Medulla oblongata (tissue), 1 donor: Measurements from ENCODE around the gene SAMD3.
"Not testable (repeated sequence)": the region's sequence is repeated elsewhere in the genome, so short reads cannot be mapped to it uniquely, and the experiment has no call there.

ENCODE experiments used
- DNase-seq: peaks from one replicate; pipeline ENCODE4 v3.0.0-alpha.2; 2015; ENCODE audit errors: extremely low spot score

The SAMD3 gene

GRCh38 chr6:130173377-130174004 lies 49.3 kb downstream of the SAMD3 start:
- not testable (repeated sequence) for DNase-seq

- DNase-seq = not testable (repeated sequence)
Measured at GRCh38 chr6:130170160-130170559, 52.6 kb downstream of the SAMD3 start.

GRCh38 chr6:130167655-130168054 lies 55.1 kb downstream of the SAMD3 start:
- DNase-seq = no peak

- DNase-seq = no peak
Measured at GRCh38 chr6:130164251-130164650, 58.5 kb downstream of the SAMD3 start.

- DNase-seq = no peak
Measured at GRCh38 chr6:130163266-130163665, 59.5 kb downstream of the SAMD3 start.

GRCh38 chr6:130162421-130162820 lies 60.3 kb downstream of the SAMD3 start:
- no peak for DNase-seq

- DNase-seq = no peak
Measured at GRCh38 chr6:130161683-130162404, 60.9 kb downstream of the SAMD3 start.

GRCh38 chr6:130159956-130160355 lies 62.8 kb downstream of the SAMD3 start:
- DNase-seq = no peak

GRCh38 chr6:130158548-130158947 lies 64.2 kb downstream of the SAMD3 start:
- no peak for DNase-seq

GRCh38 chr6:130158056-130158455 lies 64.7 kb downstream of the SAMD3 start:
- DNase-seq = no peak

GRCh38 chr6:130156908-130157307 lies 65.8 kb downstream of the SAMD3 start:
- DNase-seq = no peak

- no peak for DNase-seq
Measured at GRCh38 chr6:130152908-130153510, 69.7 kb downstream of the SAMD3 start.

GRCh38 chr6:130150906-130151305 lies 71.8 kb downstream of the SAMD3 start:
- DNase-seq = no peak

- not testable (repeated sequence) for DNase-seq
Measured at GRCh38 chr6:130149016-130149415, 73.7 kb downstream of the SAMD3 start.

- no peak for DNase-seq
Measured at GRCh38 chr6:130148181-130148580, 74.6 kb downstream of the SAMD3 start.

- no peak for DNase-seq
Measured at GRCh38 chr6:130147111-130147510, 75.6 kb downstream of the SAMD3 start.

- no peak for DNase-seq
Measured at GRCh38 chr6:130143709-130144108, 79.0 kb downstream of the SAMD3 start.

- DNase-seq = no peak
Measured at GRCh38 chr6:130140084-130140483, 82.7 kb downstream of the SAMD3 start.

GRCh38 chr6:130138909-130139242 lies 83.9 kb downstream of the SAMD3 start:
- no peak for DNase-seq

GRCh38 chr6:130138116-130138908 lies 84.4 kb downstream of the SAMD3 start:
- no peak for DNase-seq

- DNase-seq = no peak
Measured at GRCh38 chr6:130136798-130137197, 86.0 kb downstream of the SAMD3 start.

GRCh38 chr6:130134582-130134981 lies 88.2 kb downstream of the SAMD3 start:
- DNase-seq = no peak
